ENCODE results near the gene PRKAR2B. TPM values are rescaled to one million over a fixed set of nuclear protein-coding genes. Genes with fewer than 3 reads are reported as not detected.
A peak's percentile ranks its signal among the peaks of the same experiment; 100 is the strongest.

Gene PRKAR2B
- polyA plus RNA-seq, 1 of the 3 experiments (the other 2 are of a cell fraction), result 17.3 TPM

- POLR2A ChIA-PET, result interaction anchor here (0.6 to 3.2 kb wide), 2 partner anchors 518 to 576 kb away, joined by 4 to 19 read pairs; partner anchors contain the start of gene CBLL1
- CTCF ChIA-PET, result interaction anchor here (0.9 to 6.3 kb wide), 10 partner anchors 10 to 712 kb away, joined by 3 to 77 read pairs (median 5); no protein-coding TSS in a partner anchor
These were observed 122.4 kb downstream of the PRKAR2B start for GRCh38 chr7:107166736-107167426.

More at GRCh38 chr7:107166736-107167426, 122.4 kb downstream of the PRKAR2B start:
- H2AFZ ChIP-seq (ENCODE audit: low read depth), result peak overlapping the region; percentile 92
- 33% methylated on average over 5 of the region's 5 CpGs for WGBS (ENCODE audit: low lambda C conversion rate)
- peaks cover 0 to 6% of the 10 kb centered on the region in 2 experiments for H3K36me3 ChIP-seq (replicated peaks in 1 of 2; ENCODE audit: control insufficient read depth in 1 of 2, insufficient read depth in 2 of 2, low read length in 1 of 2)
- H3K4me3 ChIP-seq (ENCODE audit: low read depth in 2 of 2, low read length in 1 of 2), result peak overlapping the region; percentile 76 to 77
- peaks cover 19% of the 10 kb centered on the region for H4K20me1 ChIP-seq (ENCODE audit: insufficient read depth)
- no peaks in the 10 kb centered on the region for H3K9me3 ChIP-seq
- no peaks in the 10 kb centered on the region for H3K9me2 ChIP-seq
- peaks cover 7 to 13% of the 10 kb centered on the region in 2 experiments; a peak in 3 of 4 replicates for H3K4me1 ChIP-seq (ENCODE audit: control insufficient read depth in 1 of 2, insufficient read depth in 2 of 2, low read depth in 1 of 2, low read length in 1 of 2)
- no peak for TF ChIP-seq EZH2phosphoT487 (IDR thresholded peaks at IDR 0.05; ENCODE audit: borderline replicate concordance, low read depth)
- TF ChIP-seq POLR2AphosphoS5 (IDR thresholded peaks at IDR 0.05; ENCODE audit: low read depth, low read length), result no peak
- no peak for TF ChIP-seq GATA2 (CRISPR knock-in tag; IDR thresholded peaks at IDR 0.05)
- TF ChIP-seq RAD21 (IDR thresholded peaks at IDR 0.05; ENCODE audit: low read length), result no peak
- no peak for TF ChIP-seq REST (IDR thresholded peaks at IDR 0.05; ENCODE audit: low read depth, low read length)
- no peak for TF ChIP-seq SIN3A (IDR thresholded peaks at IDR 0.05; ENCODE audit: borderline replicate concordance, low read depth, low read length)
- TF ChIP-seq FOXJ3 (CRISPR knock-in tag; IDR thresholded peaks at IDR 0.05), result no peak
- TF ChIP-seq SMC3 (IDR thresholded peaks at IDR 0.05; ENCODE audit: low read depth, low read length), result no peak
- no peak for TF ChIP-seq MXI1 (IDR thresholded peaks at IDR 0.05; ENCODE audit: low read depth, low read length)
- no peak for TF ChIP-seq TEAD4 (IDR thresholded peaks at IDR 0.05; ENCODE audit: borderline replicate concordance, insufficient read depth)
- no peak for TF ChIP-seq NRF1 (IDR thresholded peaks at IDR 0.05; ENCODE audit: low read depth, low read length)
- no peak for TF ChIP-seq FOSL2 (IDR thresholded peaks at IDR 0.05; ENCODE audit: borderline replicate concordance, low read depth)
- TF ChIP-seq MEF2A (IDR thresholded peaks at IDR 0.05; ENCODE audit: borderline replicate concordance, low read depth), result no peak
- no peak for TF ChIP-seq FOXM1 (IDR thresholded peaks at IDR 0.05; ENCODE audit: low read depth)
- TF ChIP-seq IRF3 (IDR thresholded peaks at IDR 0.05; ENCODE audit: low read depth, low read length), result no peak
- no peak for TF ChIP-seq ZBTB33 (IDR thresholded peaks at IDR 0.05; ENCODE audit: borderline replicate concordance, low read depth)
- TF ChIP-seq NFIC (IDR thresholded peaks at IDR 0.05; ENCODE audit: borderline replicate concordance), result no peak
- TF ChIP-seq RCOR1 (IDR thresholded peaks at IDR 0.05; ENCODE audit: low read length), result no peak
- TF ChIP-seq RXRA (IDR thresholded peaks at IDR 0.05; ENCODE audit: borderline replicate concordance, low read depth), result no peak
- no peak for TF ChIP-seq GABPA (IDR thresholded peaks at IDR 0.05; ENCODE audit: low read depth)
- peak overlapping the region; percentile 97 for H3K4me2 ChIP-seq
- H3K9ac ChIP-seq, result peak overlapping the region; percentile 90
- peaks cover 18% of the 10 kb centered on the region for H3F3A ChIP-seq (replicated peaks; ENCODE audit: insufficient read depth)
- peak overlapping the region; percentile 97 to 98 for H3K27ac ChIP-seq (ENCODE audit: low read depth in 2 of 2, low read length in 1 of 2)
- peaks cover 20% of the 10 kb centered on the region for H3K79me2 ChIP-seq (ENCODE audit: insufficient read depth)
- H3K27me3 ChIP-seq (ENCODE audit: insufficient read depth), result no peaks in the 10 kb centered on the region
- DNase-seq, result no peak

Data from SK-N-SH (cell line).